Skeletal muscle tissue (tissue), 4 donors: ENCODE results near the gene ADGRV1. TPM values are rescaled to one million over a fixed set of nuclear protein-coding genes. Genes with fewer than 3 reads are reported as not detected.

Experiments
- H3K27ac ChIP-seq: one replicate; pipeline ENCODE4 v1.7.0; 2013; ENCODE audit warnings: mild to moderate bottlenecking, low read depth, low read length, inconsistent platforms
- H3K27me3 ChIP-seq, 3 donors: one replicate each; pipeline ENCODE4 v1.7.0; 2013; ENCODE audit warnings: low read length in 3 of 3; ENCODE audit not compliant: control insufficient read depth in 3 of 3, insufficient read depth in 3 of 3
- H3K36me3 ChIP-seq, 3 donors: one replicate each; pipeline ENCODE4 v1.7.0; 2013; ENCODE audit warnings: low read length in 3 of 3; ENCODE audit not compliant: control insufficient read depth in 3 of 3, insufficient read depth in 3 of 3
- H3K4me1 ChIP-seq, 3 donors: one replicate each; pipeline ENCODE4 v1.7.0; 2013; ENCODE audit warnings: low read length in 3 of 3, mild to moderate bottlenecking in 3 of 3; ENCODE audit not compliant: control insufficient read depth in 3 of 3, insufficient read depth in 3 of 3
- H3K4me3 ChIP-seq, 3 donors: one replicate each; pipeline ENCODE4 v1.7.0; 2013; ENCODE audit warnings: low read length in 3 of 3
- H3K9ac ChIP-seq, 3 donors: one replicate each; pipeline ENCODE4 v1.7.0; 2013; ENCODE audit warnings: low read length in 3 of 3, mild to moderate bottlenecking in 3 of 3, moderate library complexity in 2 of 3, low read depth in 1 of 3
- H3K9me3 ChIP-seq, 3 donors: one replicate each; pipeline ENCODE4 v1.7.0; 2013; ENCODE audit warnings: low read length in 3 of 3; ENCODE audit not compliant: control insufficient read depth in 3 of 3
- total RNA-seq: library from RNA; depleted of rRNA; stranded (reverse); fragments of >200 nt; gene quantifications from one replicate; pipeline ENCODE4 v1.2.3, GENCODE V29; 2014
- donor health status: Osteomylitis.

The ADGRV1 gene
- total RNA-seq, 1 donor from 2014 or later = 2.6 TPM

- H3K27me3 ChIP-seq = no peaks in the 10 kb centered on the region
- no peak overlapping the region for H3K4me3 ChIP-seq
- peaks cover 0 to 4% (median 0%) of the 10 kb centered on the region in 3 donors for H3K4me1 ChIP-seq
- no peaks in the 10 kb centered on the region for H3K36me3 ChIP-seq
- no peaks in the 10 kb centered on the region for H3K9me3 ChIP-seq
- H3K9ac ChIP-seq = no peak overlapping the region
- peak overlapping the region; percentile 10 for H3K27ac ChIP-seq
Measured at GRCh38 chr5:91183743-91184142, 625.1 kb downstream of the ADGRV1 start.

- Histone ChIP-seq H3K36me3 (no peaks in the 10 kb centered on the region), H3K4me3 (no peak overlapping the region), H3K27ac (no peak overlapping the region), H3K4me1 (peaks cover 0 to 14% (median 5%) of the 10 kb centered on the region in 3 donors), H3K27me3 (no peaks in the 10 kb centered on the region), H3K9ac (no peak overlapping the region), H3K9me3 (no peaks in the 10 kb centered on the region)
Measured at GRCh38 chr5:91186101-91186500, 627.5 kb downstream of the ADGRV1 start.

- no peak overlapping the region for H3K4me3 ChIP-seq
- peaks cover 0 to 14% (median 5%) of the 10 kb centered on the region in 3 donors for H3K4me1 ChIP-seq
- H3K27ac ChIP-seq = no peak overlapping the region
- no peaks in the 10 kb centered on the region for H3K36me3 ChIP-seq
- H3K27me3 ChIP-seq = no peaks in the 10 kb centered on the region
- H3K9ac ChIP-seq = no peak overlapping the region
- no peaks in the 10 kb centered on the region for H3K9me3 ChIP-seq
Measured at GRCh38 chr5:91187032-91187431, 628.4 kb downstream of the ADGRV1 start.

GRCh38 chr5:91188755-91189154, 630.2 kb downstream of the ADGRV1 start:
- H3K27me3 ChIP-seq = no peaks in the 10 kb centered on the region
- no peaks in the 10 kb centered on the region for H3K36me3 ChIP-seq
- H3K4me1 ChIP-seq = peaks cover 0 to 10% (median 5%) of the 10 kb centered on the region in 3 donors
- no peaks in the 10 kb centered on the region for H3K9me3 ChIP-seq
- H3K9ac ChIP-seq = no peak overlapping the region
- H3K27ac ChIP-seq = no peak overlapping the region
- H3K4me3 ChIP-seq = no peak overlapping the region

DNA sequence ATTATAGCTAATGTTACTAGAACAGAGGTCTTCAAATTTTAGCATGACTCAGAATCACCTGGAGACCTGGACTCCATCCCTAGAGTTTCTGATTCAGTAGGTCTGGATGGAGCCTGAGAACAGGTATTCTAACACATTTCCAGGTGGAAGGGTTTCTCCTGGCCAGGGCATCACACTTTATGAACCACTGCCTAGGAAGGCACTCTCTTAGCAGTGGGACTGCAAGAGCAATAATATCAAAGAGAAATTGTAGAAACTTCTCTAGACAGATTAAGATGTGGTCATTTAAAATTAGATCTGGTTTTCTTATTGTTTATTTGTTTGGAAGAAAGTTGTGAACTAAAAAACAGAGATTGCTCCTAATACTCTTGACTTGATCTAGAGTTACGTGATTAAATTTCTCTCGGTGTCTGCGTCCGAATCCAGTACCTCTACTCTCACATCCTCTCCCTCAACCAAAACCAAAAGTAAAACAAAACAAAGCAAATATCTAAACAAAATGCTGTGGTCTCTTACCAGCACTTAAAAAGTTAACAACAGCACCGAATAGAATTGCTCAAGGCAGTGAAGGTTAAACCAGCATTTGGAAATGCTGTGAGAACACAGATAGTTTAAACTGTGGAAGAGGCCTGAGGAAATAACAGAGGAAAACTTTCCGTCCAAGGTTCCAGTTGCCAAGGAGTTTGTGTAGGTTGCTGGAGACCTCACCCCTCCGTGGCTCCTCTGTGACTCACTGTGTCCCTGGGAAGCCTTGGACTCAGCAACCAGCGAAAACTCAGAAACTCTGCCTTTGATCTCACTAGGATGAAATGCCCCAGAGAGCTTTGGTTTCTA, 631.1 kb downstream of the ADGRV1 start:
- peak overlapping the region; percentile 3 to 48 (median 18) for H3K4me3 ChIP-seq
- H3K27ac ChIP-seq = peak overlapping the region; percentile 51
- no peaks in the 10 kb centered on the region for H3K36me3 ChIP-seq
- no peaks in the 10 kb centered on the region for H3K9me3 ChIP-seq
- H3K4me1 ChIP-seq = peaks cover 0 to 10% (median 5%) of the 10 kb centered on the region in 3 donors
- peak overlapping the region; percentile 7 to 68 (median 63) for H3K9ac ChIP-seq
- H3K27me3 ChIP-seq = no peaks in the 10 kb centered on the region

DNA sequence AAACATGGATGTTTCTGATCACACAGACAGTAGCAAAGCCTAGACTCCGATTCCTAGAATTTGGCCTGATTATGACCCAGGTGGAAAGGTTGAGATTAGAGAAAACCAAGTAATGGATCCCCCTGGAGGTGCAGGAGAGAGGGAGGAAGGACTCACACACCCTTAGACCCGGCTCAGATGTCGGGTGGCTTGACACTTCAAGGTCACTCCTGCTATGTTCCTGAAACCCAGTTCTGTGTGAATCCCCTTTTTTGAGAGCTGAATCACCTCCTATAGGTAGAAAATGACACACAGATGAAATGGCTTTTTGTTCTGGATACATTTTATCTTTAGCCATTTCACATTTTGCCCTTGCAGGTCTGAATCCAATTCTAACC, 631.7 kb downstream of the ADGRV1 start:
- Histone ChIP-seq H3K36me3 (no peaks in the 10 kb centered on the region), H3K4me1 (peaks cover 0 to 10% (median 5%) of the 10 kb centered on the region in 3 donors), H3K27ac (peak overlapping the region; percentile 51), H3K9me3 (no peaks in the 10 kb centered on the region), H3K4me3 (peak overlapping the region; percentile 3 to 48 (median 18)), H3K9ac (peak overlapping the region in 2 of 3 donors; percentile 7 to 63), H3K27me3 (no peaks in the 10 kb centered on the region)

- no peak overlapping the region for H3K4me3 ChIP-seq
- H3K36me3 ChIP-seq = no peaks in the 10 kb centered on the region
- no peaks in the 10 kb centered on the region for H3K9me3 ChIP-seq
- peaks cover 0 to 5% (median 5%) of the 10 kb centered on the region in 3 donors for H3K4me1 ChIP-seq
- no peaks in the 10 kb centered on the region for H3K27me3 ChIP-seq
- H3K9ac ChIP-seq = no peak overlapping the region
- no peak overlapping the region for H3K27ac ChIP-seq
Measured at GRCh38 chr5:91194824-91195381, 636.3 kb downstream of the ADGRV1 start.

- no peaks in the 10 kb centered on the region for H3K9me3 ChIP-seq
- no peaks in the 10 kb centered on the region for H3K27me3 ChIP-seq
- H3K27ac ChIP-seq = no peak overlapping the region
- H3K4me3 ChIP-seq = no peak overlapping the region
- H3K9ac ChIP-seq = no peak overlapping the region
- H3K36me3 ChIP-seq = no peaks in the 10 kb centered on the region
- H3K4me1 ChIP-seq = no peaks in the 10 kb centered on the region
Measured at GRCh38 chr5:91200692-91201091, 642.1 kb downstream of the ADGRV1 start.

GRCh38 chr5:91206103-91206502, 647.5 kb downstream of the ADGRV1 start:
- Histone ChIP-seq H3K4me1 (peaks cover 0 to under 1% (median 0%) of the 10 kb centered on the region in 3 donors), H3K36me3 (no peaks in the 10 kb centered on the region), H3K9ac (no peak overlapping the region), H3K27ac (no peak overlapping the region), H3K27me3 (no peaks in the 10 kb centered on the region), H3K9me3 (no peaks in the 10 kb centered on the region), H3K4me3 (no peak overlapping the region)

GRCh38 chr5:91206734-91207133, 648.1 kb downstream of the ADGRV1 start:
- H3K36me3 ChIP-seq = no peaks in the 10 kb centered on the region
- no peak overlapping the region for H3K27ac ChIP-seq
- H3K9ac ChIP-seq = no peak overlapping the region
- H3K27me3 ChIP-seq = no peaks in the 10 kb centered on the region
- peaks cover 0 to 3% (median 3%) of the 10 kb centered on the region in 3 donors for H3K4me1 ChIP-seq
- no peak overlapping the region for H3K4me3 ChIP-seq
- H3K9me3 ChIP-seq = no peaks in the 10 kb centered on the region
